Astrocyte of the spinal cord (primary cell): ENCODE data around the gene SYTL5.

Source experiments
- DNase-seq: peaks from one replicate; pipeline ENCODE4 v3.0.0; 2011; ENCODE audit warnings: low read depth, low spot score
- H3K4me3 ChIP-seq: 2 replicates; pipeline ENCODE4 v1.5.1; 2011; ENCODE audit warnings: low read depth, mild to moderate bottlenecking, low read length, moderate library complexity
- in situ Hi-C: cut with HindIII; loops from 2 replicates; pipeline ENCODE4 v1.10.0; 2017; ENCODE audit warnings: low sequenced_read_pairs
- TF ChIP-seq, protein P1 (sequence below): IDR thresholded peaks from 2 replicates; pipeline ENCODE4 v1.5.1; 2012; ENCODE audit warnings: low read depth, mild to moderate bottlenecking, low read length, inconsistent platforms

The SYTL5 gene

DNA sequence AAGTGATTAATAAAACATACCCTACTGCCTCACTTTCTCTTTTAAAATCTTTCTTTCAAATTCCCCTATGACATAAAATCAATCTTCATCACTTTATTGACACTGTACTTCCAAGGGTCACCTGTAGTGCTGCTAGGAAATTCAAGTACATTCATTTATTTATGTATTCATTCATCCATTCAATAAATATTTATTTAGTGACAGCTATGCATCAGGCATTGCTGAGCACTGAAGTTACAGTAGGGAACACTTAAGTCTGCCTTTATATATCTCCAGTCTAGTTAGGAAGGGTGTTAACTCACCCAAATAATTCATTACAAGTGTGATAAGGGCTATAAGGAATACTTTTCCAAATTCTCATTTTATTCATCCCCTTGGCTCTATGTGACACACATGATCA lies 2.3 kb downstream of the SYTL5 start:
- DNase-seq: no peak
- no peak overlapping the region for H3K4me3 ChIP-seq
- in situ Hi-C loops: no loop called here
- TF ChIP-seq, protein P1, sequence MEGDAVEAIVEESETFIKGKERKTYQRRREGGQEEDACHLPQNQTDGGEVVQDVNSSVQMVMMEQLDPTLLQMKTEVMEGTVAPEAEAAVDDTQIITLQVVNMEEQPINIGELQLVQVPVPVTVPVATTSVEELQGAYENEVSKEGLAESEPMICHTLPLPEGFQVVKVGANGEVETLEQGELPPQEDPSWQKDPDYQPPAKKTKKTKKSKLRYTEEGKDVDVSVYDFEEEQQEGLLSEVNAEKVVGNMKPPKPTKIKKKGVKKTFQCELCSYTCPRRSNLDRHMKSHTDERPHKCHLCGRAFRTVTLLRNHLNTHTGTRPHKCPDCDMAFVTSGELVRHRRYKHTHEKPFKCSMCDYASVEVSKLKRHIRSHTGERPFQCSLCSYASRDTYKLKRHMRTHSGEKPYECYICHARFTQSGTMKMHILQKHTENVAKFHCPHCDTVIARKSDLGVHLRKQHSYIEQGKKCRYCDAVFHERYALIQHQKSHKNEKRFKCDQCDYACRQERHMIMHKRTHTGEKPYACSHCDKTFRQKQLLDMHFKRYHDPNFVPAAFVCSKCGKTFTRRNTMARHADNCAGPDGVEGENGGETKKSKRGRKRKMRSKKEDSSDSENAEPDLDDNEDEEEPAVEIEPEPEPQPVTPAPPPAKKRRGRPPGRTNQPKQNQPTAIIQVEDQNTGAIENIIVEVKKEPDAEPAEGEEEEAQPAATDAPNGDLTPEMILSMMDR: no peak

DNA sequence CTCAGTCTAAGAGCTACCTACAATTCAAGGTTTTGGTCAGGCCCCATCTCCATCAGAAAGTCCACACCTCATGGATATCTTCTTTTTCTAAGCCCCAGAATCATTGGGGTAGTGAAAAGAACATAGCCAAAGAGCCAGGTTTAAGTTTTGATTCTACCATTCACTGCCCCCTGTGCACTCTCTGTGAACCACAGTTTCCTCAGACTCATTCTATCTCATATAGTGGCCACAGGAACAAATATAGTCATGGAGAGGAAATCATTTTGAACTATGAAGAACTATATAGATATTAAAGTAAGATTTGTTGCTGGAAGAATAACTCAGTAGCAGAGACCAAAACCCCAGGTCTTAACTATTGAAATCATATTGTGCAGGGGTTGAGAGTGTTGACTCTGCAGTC lies 3.3 kb downstream of the SYTL5 start:
- TF ChIP-seq, protein P1: no peak

DNA sequence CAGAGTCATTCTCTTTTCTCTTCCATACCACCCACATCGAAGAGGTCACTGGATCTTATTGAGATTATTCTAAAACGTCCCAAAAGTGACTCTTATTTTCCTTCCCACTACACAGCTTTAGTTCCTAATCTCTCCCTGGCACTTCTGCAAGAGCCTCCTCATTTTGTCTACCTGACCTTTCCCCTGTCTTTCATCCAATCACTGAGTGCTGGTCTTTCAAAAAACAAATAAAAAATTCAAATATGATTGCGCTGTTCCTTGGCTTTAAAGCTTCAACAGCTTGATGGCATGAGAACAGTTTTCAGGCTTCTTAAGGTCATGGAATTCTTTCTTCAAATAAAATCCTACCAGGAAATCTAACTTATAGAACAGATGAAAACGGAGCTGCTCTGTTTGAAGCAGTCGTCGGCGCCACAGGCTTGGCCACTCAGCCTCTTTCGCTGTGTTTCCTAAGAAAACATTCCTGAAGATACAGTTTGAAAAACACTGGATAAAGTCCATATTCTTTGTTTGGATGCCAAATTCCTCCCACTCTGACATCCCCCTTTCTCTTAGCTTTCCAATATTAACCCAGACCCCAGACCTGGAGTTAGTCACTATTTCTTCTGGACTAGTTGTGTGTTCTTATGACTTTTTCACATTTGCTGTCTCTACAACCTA lies 12.5 kb downstream of the SYTL5 start:
- in situ Hi-C loops: no loop called here
- DNase-seq: peak; percentile 18
- TF ChIP-seq, protein P1: no peak

More for the DNA sequence above, 3.3 kb downstream of the SYTL5 start:
- no peak for DNase-seq
- H3K4me3 ChIP-seq: no peak overlapping the region
- in situ Hi-C loops: no loop called here

DNA sequence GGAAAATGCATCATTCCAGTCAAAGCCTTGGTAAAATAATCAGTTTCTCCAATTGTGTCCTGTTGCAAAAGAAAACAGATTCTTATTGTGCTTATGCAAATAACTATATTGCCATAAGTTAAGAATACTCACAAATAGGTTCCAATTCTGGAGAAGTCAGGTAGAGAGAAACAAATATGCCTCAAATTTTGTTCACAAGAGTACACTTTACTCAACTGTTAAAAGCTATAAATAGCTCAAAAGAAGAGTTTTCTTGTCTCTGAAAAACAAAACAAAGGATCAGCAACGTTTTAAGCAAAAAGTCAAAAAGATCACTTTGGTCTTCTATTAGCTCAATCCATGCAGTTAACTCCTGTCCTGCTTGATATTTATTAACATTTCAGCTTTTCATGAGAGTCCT lies 21.9 kb downstream of the SYTL5 start:
- TF ChIP-seq, protein P1: no peak
- no peak overlapping the region for H3K4me3 ChIP-seq
- no peak for DNase-seq
- in situ Hi-C loops: no loop called here

More for the DNA sequence above, 12.5 kb downstream of the SYTL5 start:
- no peak overlapping the region for H3K4me3 ChIP-seq

- TF ChIP-seq, protein P1: no peak
- DNase-seq: peak; percentile 12
- in situ Hi-C loops: no loop called here
- H3K4me3 ChIP-seq: no peak overlapping the region
These were observed 30.1 kb downstream of the SYTL5 start for GRCh38 chrX:38036466-38036865.

DNA sequence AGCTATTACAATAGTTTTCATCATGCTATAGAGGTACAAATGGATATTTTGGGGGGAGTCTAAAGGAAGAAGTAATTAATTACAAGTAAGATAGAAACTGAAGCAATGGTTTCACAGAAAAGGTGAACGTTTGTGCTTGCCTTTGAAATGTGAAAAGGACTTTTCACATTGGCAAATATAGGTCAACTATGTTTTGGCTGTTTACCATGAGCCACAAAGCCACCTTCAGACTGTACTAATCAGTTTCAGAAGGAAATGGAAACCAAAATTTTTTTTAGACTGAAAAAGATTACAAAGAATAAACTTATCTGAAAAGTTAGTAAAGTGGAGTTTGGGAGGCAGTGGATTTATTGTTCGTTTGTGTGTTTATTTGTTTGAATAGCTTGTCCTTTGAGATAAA lies 32.1 kb downstream of the SYTL5 start:
- no peak for DNase-seq
- in situ Hi-C loops: no loop called here
- H3K4me3 ChIP-seq: no peak overlapping the region
- TF ChIP-seq, protein P1: no peak
